ENCODE measurements around the gene AKAP7. TPM values are rescaled to one million over a fixed set of nuclear protein-coding genes. Genes with fewer than 3 reads are reported as not detected.

The AKAP7 gene
- total and polyA plus RNA-seq, 8 donors, result 20.5 to 82.0 (median 25.9) TPM

DNA sequence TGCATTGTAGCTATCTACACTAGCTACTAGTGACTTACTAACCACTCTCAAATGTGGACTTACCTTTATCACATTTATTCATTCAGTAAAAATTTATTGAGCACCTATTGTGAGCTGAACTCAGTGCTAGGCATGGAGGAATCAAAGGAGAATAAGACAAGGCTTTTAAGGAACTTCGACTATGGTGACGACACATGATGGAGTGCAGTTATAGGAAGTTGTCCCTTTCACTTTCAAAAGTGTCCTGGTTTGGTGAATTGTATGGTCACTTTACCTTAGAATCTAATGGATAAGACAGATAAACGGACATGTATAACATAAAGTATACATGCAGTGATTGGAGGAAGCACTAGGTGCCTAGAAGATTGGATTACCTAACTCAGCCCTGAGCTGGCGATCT is 4.3 kb downstream of the AKAP7 start:
- H3K4me1 ChIP-seq, result peaks cover 0 to 3% (median 0%) of the 10 kb centered on the region in 3 donors
- ATAC-seq, result no peak
- WGBS, 2 donors, result 83 to 85% methylated on average over 4 of the region's 4 CpGs
- no peak overlapping the region for H3K4me3 ChIP-seq
- no peaks in the 10 kb centered on the region for H3K36me3 ChIP-seq
- H3K27ac ChIP-seq, result no peak overlapping the region
- intact Hi-C loops (cut with DNase I), result no loop called here
- no peaks in the 10 kb centered on the region for H3K27me3 ChIP-seq
- FAIRE-seq, result no peak
- DNase-seq, result no peak
- H3K9me3 ChIP-seq, result no peaks in the 10 kb centered on the region
- TF ChIP-seq CTCF (IDR thresholded peaks at IDR 0.05), result no peak

DNA sequence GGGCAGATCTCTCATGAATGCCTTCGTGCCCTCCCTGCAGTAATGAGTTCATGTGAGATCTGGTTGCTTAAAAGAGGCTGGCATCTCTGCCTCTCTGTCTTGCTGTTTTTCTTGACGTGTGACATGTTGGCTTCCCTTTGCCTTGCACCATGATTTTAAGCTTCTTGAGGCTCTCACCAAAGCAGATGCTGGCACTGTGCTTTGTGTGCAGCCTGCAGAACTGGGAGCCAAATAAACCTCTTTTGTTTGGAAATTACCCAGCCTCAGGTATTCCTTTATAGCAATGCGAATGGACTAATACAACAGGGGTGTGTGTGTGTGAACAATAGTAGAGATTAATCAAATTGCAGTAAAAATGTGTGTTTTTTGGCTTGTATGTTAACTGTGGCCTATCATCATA is 8.1 kb downstream of the AKAP7 start:
- Histone ChIP-seq H3K27ac (no peak overlapping the region), H3K36me3 (peaks cover 0 to 9% (median 0%) of the 10 kb centered on the region in 3 donors), H3K4me3 (no peak overlapping the region), H3K27me3 (no peaks in the 10 kb centered on the region), H3K9me3 (no peaks in the 10 kb centered on the region), H3K4me1 (no peaks in the 10 kb centered on the region)
- ATAC-seq (no peak), FAIRE-seq (no peak), DNase-seq (no peak)
- 97 to 100% methylated on average over 3 of the region's 3 CpGs for WGBS, 2 donors
- no peak for TF ChIP-seq CTCF (IDR thresholded peaks at IDR 0.05)
- intact Hi-C loops (cut with DNase I), result no loop called here

DNA sequence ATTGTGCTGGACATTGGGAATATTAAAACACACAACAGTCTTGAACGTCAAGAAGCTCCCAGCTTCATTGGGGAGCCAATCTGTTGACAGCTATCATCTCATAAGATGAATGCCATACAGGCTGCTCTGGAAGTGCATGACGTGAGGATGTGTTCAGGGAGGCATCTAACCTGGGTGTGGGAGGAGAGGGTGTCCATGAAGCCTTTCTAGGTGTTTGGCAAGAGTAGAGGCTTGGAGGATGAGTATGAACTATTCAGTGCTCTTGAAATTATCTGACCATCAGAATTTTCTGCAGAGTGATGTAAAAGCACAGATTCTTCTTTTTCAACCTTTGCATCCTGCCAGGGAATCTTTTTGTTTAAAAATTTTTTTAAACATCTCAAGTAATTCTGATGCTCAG is 11.6 kb downstream of the AKAP7 start:
- Histone ChIP-seq H3K27ac (no peak overlapping the region), H3K27me3 (no peaks in the 10 kb centered on the region), H3K4me1 (no peaks in the 10 kb centered on the region), H3K9me3 (no peaks in the 10 kb centered on the region), H3K4me3 (no peak overlapping the region), H3K36me3 (peaks cover 0 to 9% (median 0%) of the 10 kb centered on the region in 3 donors)
- TF ChIP-seq CTCF (IDR thresholded peaks at IDR 0.05), result no peak
- no peak for FAIRE-seq
- intact Hi-C loops (cut with DNase I), result no loop called here
- no peak for ATAC-seq
- whole genome bisulfite sequencing, 2 donors, result 80 to 85% methylated on average over 2 of the region's 2 CpGs
- DNase-seq, result no peak

DNA sequence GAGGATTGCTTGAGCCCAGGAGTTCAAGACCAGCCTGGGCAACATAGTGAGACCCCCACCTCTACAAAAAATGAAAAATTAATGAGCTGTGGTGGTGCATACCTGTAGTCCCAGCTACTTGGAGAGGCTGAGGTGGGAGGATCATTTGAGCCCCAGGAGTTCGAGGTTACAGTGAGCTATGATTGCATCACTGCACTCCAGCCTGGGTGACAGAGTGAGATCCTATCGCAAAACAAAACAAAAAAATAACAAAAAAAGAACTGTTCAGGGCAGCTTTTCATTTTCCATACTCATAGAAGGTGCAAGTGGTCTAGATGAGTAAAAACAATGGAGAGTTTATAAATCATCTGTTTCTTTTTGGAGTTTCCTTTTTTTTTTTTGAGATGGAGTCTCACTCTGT is 21.1 kb downstream of the AKAP7 start:
- Histone ChIP-seq H3K4me1 (peaks cover 0 to 5% (median 0%) of the 10 kb centered on the region in 3 donors), H3K27me3 (no peaks in the 10 kb centered on the region), H3K9me3 (no peaks in the 10 kb centered on the region), H3K36me3 (no peaks in the 10 kb centered on the region), H3K4me3 (no peak overlapping the region), H3K27ac (no peak overlapping the region)
- ATAC-seq (no peak), FAIRE-seq (no peak), DNase-seq (no peak)
- intact Hi-C loops (cut with DNase I), result no loop called here
- 97% methylated on average over 2 of the region's 2 CpGs for WGBS, 2 donors
- no peak for TF ChIP-seq CTCF (IDR thresholded peaks at IDR 0.05)

- Histone ChIP-seq H3K36me3 (no peaks in the 10 kb centered on the region), H3K4me1 (peaks cover 0 to 5% (median 0%) of the 10 kb centered on the region in 3 donors), H3K9me3 (no peaks in the 10 kb centered on the region), H3K27me3 (no peaks in the 10 kb centered on the region), H3K27ac (no peak overlapping the region), H3K4me3 (no peak overlapping the region)
- intact Hi-C loops (cut with DNase I), result no loop called here
- WGBS, 2 donors, result 93 to 97% methylated on average over 2 of the region's 2 CpGs
- DNase-seq (no peak), FAIRE-seq (no peak), ATAC-seq (no peak)
- no peak for TF ChIP-seq CTCF (IDR thresholded peaks at IDR 0.05)
Observed at GRCh38 chr6:131159578-131159977, 24.3 kb downstream of the AKAP7 start.
